ENCODE results near the gene SLC25A53. TPM values are rescaled to one million over a fixed set of nuclear protein-coding genes. Genes with fewer than 3 reads are reported as not detected.
"Not testable (repeated sequence)": the region's sequence is repeated elsewhere in the genome, so short reads cannot be mapped to it uniquely, and the experiment has no call there.

The SLC25A53 gene
- total RNA-seq, 2 donors from 2014 or later: 7.5 to 8.6 TPM

DNA sequence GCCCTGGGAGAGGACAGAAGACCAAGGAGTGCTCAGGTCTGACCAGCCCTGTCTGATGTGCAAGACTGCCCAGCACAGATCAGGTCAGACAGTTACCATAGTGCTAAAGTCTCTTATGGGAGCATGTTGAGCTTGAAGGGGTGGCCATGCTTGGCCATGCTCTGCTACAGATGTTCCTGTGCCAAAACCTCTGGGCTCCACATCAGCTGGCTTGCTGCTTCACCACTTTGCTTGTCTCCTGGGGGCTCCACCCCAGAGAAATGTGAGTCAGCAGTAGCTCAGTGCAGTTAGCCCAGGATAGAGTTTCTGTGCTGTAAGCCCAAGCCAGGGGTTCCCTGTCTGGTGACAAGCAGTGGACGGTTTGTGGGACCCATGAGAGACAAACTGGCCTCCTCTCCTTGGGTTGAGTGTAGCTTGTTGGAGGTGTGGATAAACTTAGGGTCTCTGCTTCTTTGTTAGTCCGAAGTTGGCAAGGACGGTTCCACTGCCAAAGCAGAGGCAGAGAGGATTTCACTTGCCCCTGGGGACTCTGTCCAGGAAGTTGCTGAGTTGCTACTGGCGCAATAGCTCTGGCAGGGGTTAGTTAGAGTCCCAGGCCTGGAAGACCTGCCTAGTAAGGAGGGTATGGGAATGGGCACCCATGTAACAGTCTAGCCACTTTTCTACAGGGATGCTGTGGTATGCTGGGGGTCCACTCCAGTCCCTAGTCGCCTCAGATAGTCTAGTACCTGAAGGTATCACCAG lies 72.1 kb downstream of the SLC25A53 start:
- TF ChIP-seq, protein P1, sequence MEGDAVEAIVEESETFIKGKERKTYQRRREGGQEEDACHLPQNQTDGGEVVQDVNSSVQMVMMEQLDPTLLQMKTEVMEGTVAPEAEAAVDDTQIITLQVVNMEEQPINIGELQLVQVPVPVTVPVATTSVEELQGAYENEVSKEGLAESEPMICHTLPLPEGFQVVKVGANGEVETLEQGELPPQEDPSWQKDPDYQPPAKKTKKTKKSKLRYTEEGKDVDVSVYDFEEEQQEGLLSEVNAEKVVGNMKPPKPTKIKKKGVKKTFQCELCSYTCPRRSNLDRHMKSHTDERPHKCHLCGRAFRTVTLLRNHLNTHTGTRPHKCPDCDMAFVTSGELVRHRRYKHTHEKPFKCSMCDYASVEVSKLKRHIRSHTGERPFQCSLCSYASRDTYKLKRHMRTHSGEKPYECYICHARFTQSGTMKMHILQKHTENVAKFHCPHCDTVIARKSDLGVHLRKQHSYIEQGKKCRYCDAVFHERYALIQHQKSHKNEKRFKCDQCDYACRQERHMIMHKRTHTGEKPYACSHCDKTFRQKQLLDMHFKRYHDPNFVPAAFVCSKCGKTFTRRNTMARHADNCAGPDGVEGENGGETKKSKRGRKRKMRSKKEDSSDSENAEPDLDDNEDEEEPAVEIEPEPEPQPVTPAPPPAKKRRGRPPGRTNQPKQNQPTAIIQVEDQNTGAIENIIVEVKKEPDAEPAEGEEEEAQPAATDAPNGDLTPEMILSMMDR (IDR thresholded peaks at IDR 0.05): no peak

DNA sequence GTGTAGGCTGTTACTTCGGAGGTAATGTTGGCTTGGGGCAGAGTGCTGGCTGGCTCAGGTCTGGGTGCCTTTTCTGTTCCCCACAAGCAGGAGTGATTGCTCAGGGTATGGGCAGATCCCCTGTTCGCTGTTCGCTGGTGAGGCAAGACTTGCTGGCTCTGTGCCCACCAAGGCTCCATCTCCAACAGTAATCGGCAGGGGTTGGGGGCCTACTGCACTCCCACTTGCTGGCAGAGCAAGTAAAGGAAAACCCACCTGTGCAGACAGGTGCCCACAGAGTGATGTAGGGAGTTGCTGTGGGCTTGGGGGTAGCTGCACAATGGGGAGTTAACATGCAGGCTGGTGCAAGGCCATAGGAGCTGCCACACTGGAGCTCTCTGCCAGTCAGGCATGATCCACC lies 72.7 kb downstream of the SLC25A53 start:
- Histone ChIP-seq H3K4me3 (no peak overlapping the region), H3K36me3 (no peaks in the 10 kb centered on the region), H3K4me1 (no peaks in the 10 kb centered on the region), H3K9me3 (no peaks in the 10 kb centered on the region), H3K27me3 (peaks cover 5% of the 10 kb centered on the region), H3K9ac (ENCODE audit: low read depth in 2 of 2, low read length in 2 of 2) (no peak overlapping the region), H3K27ac (no peak overlapping the region)
- DNase-seq: no peak
- intact Hi-C loops (cut with DNase I): no loop called here
- TF ChIP-seq, protein P1 (IDR thresholded peaks at IDR 0.05): no peak

More for the DNA sequence above, 72.1 kb downstream of the SLC25A53 start:
- Histone ChIP-seq H3K4me1 (no peaks in the 10 kb centered on the region), H3K9me3 (no peaks in the 10 kb centered on the region), H3K27me3 (peaks cover 5% of the 10 kb centered on the region), H3K27ac (no peak overlapping the region), H3K9ac (ENCODE audit: low read depth in 2 of 2, low read length in 2 of 2) (no peak overlapping the region), H3K36me3 (no peaks in the 10 kb centered on the region), H3K4me3 (no peak overlapping the region)
- intact Hi-C loops (cut with DNase I): no loop called here
- DNase-seq: no peak

DNA sequence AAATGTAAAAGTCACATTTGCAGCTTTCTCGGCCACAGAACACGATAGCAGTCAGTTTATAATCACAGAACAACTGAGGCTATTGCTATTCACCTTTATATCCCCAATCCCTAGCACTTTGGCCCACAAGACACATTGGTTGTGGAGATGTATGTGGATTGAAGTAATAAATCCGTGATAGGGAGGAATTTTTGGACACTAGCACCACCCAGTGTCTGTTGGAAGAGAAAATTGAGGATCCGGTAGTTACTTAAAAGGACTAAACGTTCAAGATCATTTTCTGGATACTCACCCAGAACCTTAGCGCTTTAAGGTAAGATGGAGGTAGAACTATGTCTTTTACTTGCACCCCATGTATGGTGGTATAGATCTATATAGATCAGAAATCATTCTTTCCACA lies 79.0 kb downstream of the SLC25A53 start:
- H3K4me1 ChIP-seq; H3K27me3 ChIP-seq; H3K9me3 ChIP-seq; H3K9ac ChIP-seq (ENCODE audit: low read depth in 2 of 2, low read length in 2 of 2); H3K4me3 ChIP-seq; H3K27ac ChIP-seq; H3K36me3 ChIP-seq; DNase-seq; intact Hi-C loops (cut with DNase I): not testable (repeated sequence)

DNA sequence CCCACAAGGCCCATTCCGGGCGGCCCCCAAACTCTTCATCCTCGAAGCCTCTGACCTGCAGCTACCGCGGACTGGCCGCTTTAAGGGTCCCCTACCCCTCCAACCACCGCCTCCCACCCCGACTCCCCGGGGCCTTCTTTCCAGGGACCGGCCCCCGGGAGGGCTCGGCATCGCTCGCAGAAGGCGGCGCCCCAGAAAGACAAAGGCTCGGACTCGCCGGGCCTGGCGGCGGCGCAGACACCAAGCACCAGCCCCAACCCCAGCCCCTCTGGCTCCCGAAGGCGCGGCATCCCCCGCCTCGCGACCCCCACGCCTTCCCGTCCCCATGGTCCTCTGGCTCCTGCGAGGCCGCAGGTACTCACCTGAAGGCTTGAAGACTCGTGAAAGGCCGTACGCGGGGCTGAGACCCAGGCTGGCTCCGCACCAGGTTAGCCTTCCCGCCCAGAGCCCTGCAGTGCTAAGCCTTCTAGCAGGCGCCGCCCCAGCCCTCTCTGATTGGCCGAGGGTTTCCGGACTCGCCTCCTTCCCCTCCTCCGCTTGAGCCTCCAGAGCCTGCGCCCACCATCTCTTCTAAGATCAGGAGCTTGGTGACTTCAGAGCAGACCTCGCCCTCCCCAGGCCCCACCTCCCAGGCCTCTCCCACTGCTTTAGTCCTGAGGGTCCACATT lies 80.9 kb downstream of the SLC25A53 start, which contains the start of gene TMSB15C:
TSS of gene TMSB15C (minus strand) at position 459 of the 668 bp plus-strand sequence.
- DNase-seq; H3K4me1 ChIP-seq; H3K9ac ChIP-seq (ENCODE audit: low read depth in 2 of 2, low read length in 2 of 2); H3K9me3 ChIP-seq; H3K27ac ChIP-seq; intact Hi-C loops (cut with DNase I); H3K27me3 ChIP-seq; H3K36me3 ChIP-seq; H3K4me3 ChIP-seq: not testable (repeated sequence)

DNA sequence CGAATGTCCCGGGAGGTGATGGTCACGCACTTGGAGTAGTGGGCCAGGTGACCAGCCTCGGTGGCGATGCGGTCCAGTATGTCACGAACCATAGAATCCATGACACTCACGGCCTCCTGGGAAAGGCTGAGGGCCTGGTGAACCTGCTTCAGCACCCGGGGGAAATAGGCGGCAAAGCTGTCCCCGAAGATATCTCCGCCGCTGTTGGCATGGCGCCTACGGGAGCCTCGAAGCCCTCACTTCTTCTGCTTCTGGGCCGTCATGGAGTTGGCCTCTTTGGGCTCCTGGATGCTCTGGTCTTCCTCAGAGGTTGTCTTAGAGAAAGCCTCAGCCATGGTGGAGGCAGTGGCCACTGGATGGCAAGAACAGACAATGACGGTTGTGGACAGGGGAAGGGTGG lies 94.2 kb downstream of the SLC25A53 start:
- H3K36me3 ChIP-seq; H3K4me1 ChIP-seq; H3K9ac ChIP-seq (ENCODE audit: low read depth in 2 of 2, low read length in 2 of 2); intact Hi-C loops (cut with DNase I); DNase-seq; H3K27ac ChIP-seq; H3K9me3 ChIP-seq; H3K27me3 ChIP-seq; H3K4me3 ChIP-seq: not testable (repeated sequence)

DNA sequence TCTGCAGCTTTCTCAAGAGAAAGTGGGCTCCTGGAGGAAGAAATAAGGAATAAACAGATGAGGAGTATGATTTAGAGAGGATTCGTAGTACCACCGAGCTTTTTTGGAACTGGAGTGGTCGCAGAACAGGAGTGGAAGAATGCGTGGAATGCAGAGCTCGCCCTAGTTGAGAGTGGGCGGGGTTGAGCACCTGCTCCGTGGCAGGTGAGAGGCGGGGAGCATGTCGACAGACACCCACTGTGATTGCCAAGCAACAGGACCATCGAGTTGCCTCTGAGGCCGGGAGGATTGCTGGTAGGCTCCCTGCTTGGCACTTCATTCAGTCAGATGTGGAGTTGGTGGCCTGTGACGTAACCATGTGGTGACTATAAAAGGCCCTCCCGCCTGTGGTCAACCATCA lies 101.9 kb downstream of the SLC25A53 start:
- not testable (repeated sequence) for H3K4me1 ChIP-seq

More for the DNA sequence above, 101.9 kb downstream of the SLC25A53 start:
- H3K27me3 ChIP-seq; H3K27ac ChIP-seq; intact Hi-C loops (cut with DNase I); H3K36me3 ChIP-seq; H3K9me3 ChIP-seq; DNase-seq; H3K9ac ChIP-seq (ENCODE audit: low read depth in 2 of 2, low read length in 2 of 2); H3K4me3 ChIP-seq: not testable (repeated sequence)

Other genes starting within 250 kb of the SLC25A53 start
- gene TMSB15B, start 194.4 kb downstream of the SLC25A53 start, total RNA-seq: 1 to 10 TPM; 2.7 to 3.0 TPM
- not detected for gene H2BW1, start 143.3 kb downstream of the SLC25A53 start, total RNA-seq
- not detected for gene H2BW2, start 117.1 kb downstream of the SLC25A53 start, total RNA-seq
- 1 to 10 TPM in 1 of 2 donors, under 1 TPM in 1; 0.89 to 1.2 TPM for gene TMSB15C, start 80.8 kb downstream of the SLC25A53 start, total RNA-seq
- gene ZCCHC18, start 44.5 kb downstream of the SLC25A53 start, total RNA-seq: under 1 TPM in 1 of 2 donors, not detected in 1; 0.98 TPM
- 10 to 100 TPM; 20.9 to 29.3 TPM for gene FAM199X, start 9.4 kb upstream of the SLC25A53 start, total RNA-seq
- gene ESX1, start 97.9 kb upstream of the SLC25A53 start, total RNA-seq: not detected